HFFc6 (cell line): ENCODE data around the gene BICDL2. TPM values are rescaled to one million over a fixed set of nuclear protein-coding genes. Genes with fewer than 3 reads are reported as not detected.

Experiments
- DNase-seq: peaks from one replicate; pipeline ENCODE4 v3.0.0-alpha.2; 2018
- H3K27ac Mint-ChIP-seq: 2 replicates; pipeline ENCODE4 v1.8.0; 2020; ENCODE audit warnings: mild to moderate bottlenecking, mixed read lengths
- H3K27me3 Mint-ChIP-seq: 2 replicates; pipeline ENCODE4 v1.8.0; 2021; ENCODE audit warnings: mild to moderate bottlenecking, moderate library complexity, mixed read lengths; ENCODE audit not compliant: insufficient read depth
- H3K36me3 Mint-ChIP-seq: 2 replicates; pipeline ENCODE4 v1.8.0; 2021; ENCODE audit warnings: low read depth, mixed read lengths
- H3K4me1 Mint-ChIP-seq: 2 replicates; pipeline ENCODE4 v1.8.0; 2020; ENCODE audit warnings: low read depth, mixed read lengths
- H3K4me3 Mint-ChIP-seq: 2 replicates; pipeline ENCODE4 v1.8.0; 2020; ENCODE audit warnings: mild to moderate bottlenecking, moderate library complexity, mixed read lengths
- H3K9me3 Mint-ChIP-seq: 2 replicates; pipeline ENCODE4 v1.8.0; 2020; ENCODE audit warnings: mild to moderate bottlenecking, mixed read lengths
- total RNA-seq, 6 experiments: library from RNA; stranded (reverse); fragmentation: NEBNext Ultra II Directional; extraction: Animal tissue kit (Norgen Biotek cat#: 25700); gene quantifications; 2 replicates in 1 of 6; 3 replicates in 5 of 6; pipeline ENCODE4 v1.2.3, GENCODE V29; 2021
- TF ChIP-seq, protein P1 (sequence below): fragments of 200-600 bp; sonication (generic); IDR thresholded peaks from 2 replicates; pipeline ENCODE4 v1.5.0; 2021; ENCODE audit warnings: antibody characterized with exemption, mild to moderate bottlenecking

The BICDL2 gene
- total RNA-seq, 6 experiments from 2014 or later, result not detected

DNA sequence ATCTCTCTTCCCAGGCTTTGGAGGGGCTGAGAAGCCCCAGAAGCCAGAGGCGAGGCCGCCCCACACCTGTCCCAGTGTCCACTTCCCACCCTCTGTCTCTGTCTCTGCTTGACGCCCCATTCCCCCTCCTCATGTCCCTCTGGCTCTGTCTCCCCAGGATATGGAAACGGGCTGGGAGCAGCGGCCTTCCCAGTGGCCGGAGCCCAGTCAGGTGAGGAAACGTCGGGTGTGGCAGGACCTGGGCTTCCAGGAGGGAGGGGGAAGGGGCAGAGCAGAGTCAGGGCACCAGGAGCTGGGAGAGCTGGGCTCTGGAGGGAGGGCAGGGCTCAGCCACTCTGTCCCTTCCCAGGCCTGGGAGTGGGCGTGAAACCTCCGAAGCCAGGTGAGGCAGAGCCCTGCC is 45.9 kb downstream of the BICDL2 start:
- no peak for DNase-seq
- TF ChIP-seq, protein P1, sequence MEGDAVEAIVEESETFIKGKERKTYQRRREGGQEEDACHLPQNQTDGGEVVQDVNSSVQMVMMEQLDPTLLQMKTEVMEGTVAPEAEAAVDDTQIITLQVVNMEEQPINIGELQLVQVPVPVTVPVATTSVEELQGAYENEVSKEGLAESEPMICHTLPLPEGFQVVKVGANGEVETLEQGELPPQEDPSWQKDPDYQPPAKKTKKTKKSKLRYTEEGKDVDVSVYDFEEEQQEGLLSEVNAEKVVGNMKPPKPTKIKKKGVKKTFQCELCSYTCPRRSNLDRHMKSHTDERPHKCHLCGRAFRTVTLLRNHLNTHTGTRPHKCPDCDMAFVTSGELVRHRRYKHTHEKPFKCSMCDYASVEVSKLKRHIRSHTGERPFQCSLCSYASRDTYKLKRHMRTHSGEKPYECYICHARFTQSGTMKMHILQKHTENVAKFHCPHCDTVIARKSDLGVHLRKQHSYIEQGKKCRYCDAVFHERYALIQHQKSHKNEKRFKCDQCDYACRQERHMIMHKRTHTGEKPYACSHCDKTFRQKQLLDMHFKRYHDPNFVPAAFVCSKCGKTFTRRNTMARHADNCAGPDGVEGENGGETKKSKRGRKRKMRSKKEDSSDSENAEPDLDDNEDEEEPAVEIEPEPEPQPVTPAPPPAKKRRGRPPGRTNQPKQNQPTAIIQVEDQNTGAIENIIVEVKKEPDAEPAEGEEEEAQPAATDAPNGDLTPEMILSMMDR, result no peak
- Mint-ChIP-seq H3K27ac (no peak overlapping the region), H3K4me3 (no peak overlapping the region), H3K4me1 (no peaks in the 10 kb centered on the region), H3K9me3 (no peaks in the 10 kb centered on the region), H3K27me3 (peaks cover 21% of the 10 kb centered on the region), H3K36me3 (no peaks in the 10 kb centered on the region)

DNA sequence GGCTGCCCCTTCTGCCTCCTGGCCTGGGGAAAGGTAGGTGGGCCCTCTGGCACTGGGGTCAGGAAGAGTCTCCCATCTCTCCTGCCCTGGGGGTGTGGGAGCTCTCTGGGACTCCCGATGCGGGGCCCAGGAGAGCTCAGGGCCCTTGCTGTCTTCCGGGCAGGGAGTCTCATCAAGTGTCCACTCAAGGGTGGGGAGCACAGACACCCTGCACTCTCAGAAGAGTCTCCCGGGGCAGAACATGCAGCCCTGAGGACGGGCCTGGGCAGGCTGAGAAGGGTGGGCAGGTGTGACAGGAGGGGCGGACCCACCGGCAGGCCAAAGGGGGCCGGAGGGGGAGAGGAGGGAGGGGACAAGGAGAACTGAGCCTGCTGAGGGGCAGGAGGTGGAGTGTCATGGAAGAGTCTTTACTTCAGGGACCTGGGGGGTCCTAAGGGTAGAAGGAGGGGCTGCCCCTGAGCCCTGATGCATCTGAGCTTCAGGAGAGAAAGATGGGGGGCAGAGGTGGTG is 48.1 kb downstream of the BICDL2 start:
- Mint-ChIP-seq H3K4me1 (peaks cover 4% of the 10 kb centered on the region; the same call in 1 of the 2 replicates), H3K9me3 (no peaks in the 10 kb centered on the region), H3K36me3 (no peaks in the 10 kb centered on the region), H3K27me3 (peaks cover 22% of the 10 kb centered on the region), H3K27ac (no peak overlapping the region), H3K4me3 (no peak overlapping the region)
- TF ChIP-seq, protein P1, result no peak
- DNase-seq, result no peak

- Mint-ChIP-seq H3K4me1 (peaks cover 6% of the 10 kb centered on the region; the same call in 1 of the 2 replicates), H3K4me3 (no peak overlapping the region), H3K36me3 (no peaks in the 10 kb centered on the region), H3K9me3 (no peaks in the 10 kb centered on the region), H3K27ac (no peak overlapping the region), H3K27me3 (peaks cover 22% of the 10 kb centered on the region)
- TF ChIP-seq, protein P1, result no peak
- no peak for DNase-seq
Measured at GRCh38 chr16:2987833-2988232, 48.9 kb downstream of the BICDL2 start.

GRCh38 chr16:2987286-2987685 is 49.5 kb downstream of the BICDL2 start:
- Mint-ChIP-seq H3K4me1 (peaks cover 8% of the 10 kb centered on the region; the same call in 1 of the 2 replicates), H3K27ac (no peak overlapping the region), H3K36me3 (no peaks in the 10 kb centered on the region), H3K4me3 (no peak overlapping the region), H3K9me3 (no peaks in the 10 kb centered on the region), H3K27me3 (peaks cover 21% of the 10 kb centered on the region)
- no peak for DNase-seq
- TF ChIP-seq, protein P1, result no peak

GRCh38 chr16:2986623-2987188 is 50.0 kb downstream of the BICDL2 start:
- H3K4me1 Mint-ChIP-seq, result peaks cover 14% of the 10 kb centered on the region
- no peak overlapping the region for H3K4me3 Mint-ChIP-seq
- H3K9me3 Mint-ChIP-seq, result no peaks in the 10 kb centered on the region
- TF ChIP-seq, protein P1, result no peak
- H3K27me3 Mint-ChIP-seq, result peaks cover 19% of the 10 kb centered on the region
- no peaks in the 10 kb centered on the region for H3K36me3 Mint-ChIP-seq
- no peak for DNase-seq
- H3K27ac Mint-ChIP-seq, result no peak overlapping the region
